ENCODE results near the gene CNTN4.

GRCh38 chr3:2822611-2823010 is 723.9 kb downstream of the CNTN4 start:
- TF ChIP-seq CTCF (IDR thresholded peaks at IDR 0.05), result no peak
- TF ChIP-seq POLR2A (IDR thresholded peaks at IDR 0.05), result no peak

Measured in breast epithelium (tissue), 3 donors.